Large intestine (tissue), 3 donors: ENCODE measurements around the gene TRIP11. TPM values are rescaled to one million over a fixed set of nuclear protein-coding genes. Genes with fewer than 3 reads are reported as not detected.

Experiments
- DNase-seq, 2 donors: peaks; one replicate each; pipeline versions ENCODE4 v3.0.0 to v3.0.0-alpha.2; 2013
- H3K27ac ChIP-seq: one replicate; pipeline ENCODE4 v1.5.1; 2013; ENCODE audit warnings: low read length
- H3K27me3 ChIP-seq: 2 replicates; pipeline ENCODE4 v1.6.1; 2013; ENCODE audit warnings: low read length; ENCODE audit not compliant: control insufficient read depth, insufficient read depth
- H3K36me3 ChIP-seq: 2 replicates; pipeline ENCODE4 v1.6.1; 2013; ENCODE audit warnings: low read length; ENCODE audit not compliant: control insufficient read depth, insufficient read depth
- H3K4me1 ChIP-seq: one replicate; pipeline ENCODE4 v1.6.1; 2013; ENCODE audit warnings: low read length; ENCODE audit not compliant: control insufficient read depth, insufficient read depth
- H3K4me3 ChIP-seq: one replicate; pipeline ENCODE4 v1.5.1; 2013; ENCODE audit warnings: low read length
- H3K9me3 ChIP-seq: one replicate; pipeline ENCODE4 v1.6.1; 2013; ENCODE audit warnings: mild to moderate bottlenecking, low read depth, low read length, moderate library complexity; ENCODE audit not compliant: control insufficient read depth
- WGBS: methylation state at CpG from one replicate; pipeline ENCODE4 v1.1.5; 2013; ENCODE audit warnings: low lambda C conversion rate; ENCODE audit not compliant: insufficient coverage; 5-methylcytosine and 5-hydroxymethylcytosine counted together
- polyA plus RNA-seq: library from polyadenylated mRNA; unstranded; fragments of 120-200 nt; gene quantifications from one replicate; pipeline ENCODE4 v1.2.1, GENCODE V29; 2013

The TRIP11 gene
- polyA plus RNA-seq, 1 donor, result 20.5 TPM

DNA sequence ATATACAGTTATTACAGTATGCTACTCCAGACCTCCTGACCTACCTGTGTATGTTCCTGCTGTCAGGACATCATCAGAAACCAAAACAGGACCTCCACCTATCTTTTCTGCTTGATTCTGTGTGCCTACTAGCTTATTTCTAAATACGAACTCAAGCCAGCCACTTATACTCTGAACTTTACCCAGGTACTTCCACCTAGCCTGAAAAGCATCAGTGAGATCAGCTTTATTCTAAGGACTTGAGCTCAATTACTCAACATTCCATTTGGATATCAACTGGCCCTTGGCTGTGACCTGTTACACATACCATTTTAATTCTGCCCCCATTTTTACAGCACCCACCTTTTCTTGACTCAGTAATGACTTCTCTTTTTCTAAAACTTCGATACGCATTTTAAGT lies 29.2 kb downstream of the TRIP11 start:
- WGBS, result 100% methylated on average over 2 of the region's 3 CpGs
- no peak overlapping the region for H3K4me3 ChIP-seq
- no peaks in the 10 kb centered on the region for H3K4me1 ChIP-seq
- no peaks in the 10 kb centered on the region for H3K27me3 ChIP-seq
- no peak overlapping the region for H3K27ac ChIP-seq
- no peaks in the 10 kb centered on the region for H3K9me3 ChIP-seq
- DNase-seq, result peak in 1 of 2 donors; percentile 64
- peaks cover 54% of the 10 kb centered on the region for H3K36me3 ChIP-seq

DNA sequence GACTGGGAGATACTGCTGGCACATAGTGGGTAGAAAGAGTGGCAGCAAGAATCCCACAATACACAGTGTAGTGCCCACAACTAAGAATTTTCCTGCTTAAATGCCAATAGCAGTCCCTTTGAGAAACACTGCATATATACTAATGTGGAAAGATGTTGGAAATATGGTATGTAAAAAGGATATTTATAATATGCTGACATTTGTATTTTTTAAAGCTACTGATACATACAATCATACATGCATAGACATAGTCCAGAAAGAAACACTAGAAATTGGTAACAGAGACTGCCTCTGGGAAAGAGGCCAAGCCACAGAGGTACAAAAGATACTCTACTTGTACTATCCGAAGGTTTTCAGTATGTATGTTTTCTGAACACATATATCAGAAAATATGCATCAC lies 30.3 kb downstream of the TRIP11 start:
- WGBS, result no CpG with 5 or more reads among the region's 1 CpG
- Histone ChIP-seq H3K4me1 (no peaks in the 10 kb centered on the region), H3K27me3 (no peaks in the 10 kb centered on the region), H3K27ac (no peak overlapping the region), H3K4me3 (no peak overlapping the region), H3K9me3 (no peaks in the 10 kb centered on the region), H3K36me3 (peaks cover 55% of the 10 kb centered on the region)
- DNase-seq, result no peak

DNA sequence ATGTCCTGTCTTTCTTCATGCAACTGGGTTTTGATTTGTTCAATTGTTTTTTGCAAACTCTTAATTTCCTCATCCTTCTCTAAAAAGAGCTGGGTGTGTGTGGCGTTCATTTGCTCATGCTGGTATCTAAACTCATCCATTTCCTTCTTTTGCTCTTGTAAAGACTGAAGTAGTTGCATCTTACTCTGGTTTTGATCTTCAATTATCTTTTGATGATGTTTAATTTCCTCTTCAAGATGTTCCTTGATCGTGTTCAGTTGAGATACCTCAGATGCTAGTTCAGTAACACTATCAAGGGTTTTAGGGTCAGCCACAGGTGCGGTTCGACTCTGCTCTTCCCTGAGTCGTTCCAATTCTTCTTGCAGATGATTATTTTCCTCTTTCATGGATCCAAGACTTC lies 34.8 kb downstream of the TRIP11 start:
- WGBS, result 100% methylated on average over 3 of the region's 5 CpGs
- Histone ChIP-seq H3K4me1 (no peaks in the 10 kb centered on the region), H3K36me3 (peaks cover 38% of the 10 kb centered on the region), H3K27me3 (no peaks in the 10 kb centered on the region), H3K27ac (no peak overlapping the region), H3K9me3 (no peaks in the 10 kb centered on the region), H3K4me3 (no peak overlapping the region)
- DNase-seq, result no peak

DNA sequence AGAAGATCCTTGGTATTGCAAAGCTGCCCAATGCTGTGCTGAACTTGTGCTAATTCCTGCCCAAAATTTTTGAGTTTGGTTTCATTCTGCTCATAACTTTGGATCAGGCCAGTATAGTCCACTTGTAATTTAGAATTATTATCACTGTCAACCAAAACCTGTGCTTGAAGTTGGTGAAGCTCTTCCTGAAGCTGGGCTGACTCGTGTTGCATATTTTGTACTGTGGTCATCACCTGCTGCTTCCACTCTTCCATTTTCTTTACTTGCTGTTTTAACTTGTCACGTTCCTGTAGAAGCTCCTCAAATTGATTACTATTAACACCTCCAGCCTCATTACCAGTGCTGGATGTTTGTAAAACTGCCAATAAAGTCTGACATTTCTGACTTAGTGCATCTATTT lies 35.8 kb downstream of the TRIP11 start:
- Histone ChIP-seq H3K4me1 (no peaks in the 10 kb centered on the region), H3K27ac (no peak overlapping the region), H3K9me3 (no peaks in the 10 kb centered on the region), H3K27me3 (no peaks in the 10 kb centered on the region), H3K4me3 (no peak overlapping the region), H3K36me3 (peaks cover 37% of the 10 kb centered on the region)
- DNase-seq, result no peak
- WGBS, result 100% methylated on average over 1 of the region's 2 CpGs

DNA sequence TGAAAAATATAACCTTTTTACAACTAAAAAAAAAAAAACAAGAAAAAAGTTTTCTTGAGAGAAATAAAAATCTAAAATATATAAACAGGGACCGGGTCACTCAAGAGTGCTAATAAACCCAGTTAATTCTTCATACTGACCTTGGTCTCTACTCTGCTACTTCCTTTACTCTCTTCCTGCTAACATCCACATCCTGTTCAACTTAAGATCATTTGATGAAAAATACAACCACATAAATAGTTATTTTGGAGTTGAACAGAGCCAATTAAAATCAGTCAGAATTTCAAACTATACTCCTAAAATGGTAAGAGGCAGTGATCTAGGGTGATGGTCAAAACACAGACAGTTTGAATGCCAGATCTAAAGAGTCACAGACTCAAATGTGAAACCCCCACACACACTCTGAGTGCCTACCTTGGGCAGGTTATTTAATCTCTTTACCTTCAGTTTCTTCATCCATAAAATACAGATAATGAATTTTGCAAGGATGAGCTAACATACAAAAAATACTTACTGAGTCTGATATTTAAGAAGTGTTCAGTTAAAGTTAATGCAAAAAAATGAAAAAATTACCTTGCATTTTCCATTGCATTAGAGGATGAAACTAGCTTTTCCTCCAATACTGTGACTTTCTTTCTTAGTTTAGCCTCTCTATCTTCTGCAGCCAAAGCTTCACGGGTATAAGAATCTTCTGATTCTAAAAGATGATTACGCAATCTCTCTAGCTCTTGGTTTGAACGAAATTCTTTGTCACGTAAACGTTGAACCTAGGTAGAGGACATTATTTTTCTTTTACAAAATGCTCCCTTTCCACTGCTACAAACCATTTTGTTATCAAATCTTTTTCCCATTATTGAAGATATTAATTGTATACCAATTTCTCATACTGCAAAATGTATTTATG lies 40.9 kb downstream of the TRIP11 start:
- DNase-seq, result no peak
- no peak overlapping the region for H3K4me3 ChIP-seq
- WGBS, result 80% methylated on average over 1 of the region's 6 CpGs
- no peaks in the 10 kb centered on the region for H3K27me3 ChIP-seq
- H3K9me3 ChIP-seq, result no peaks in the 10 kb centered on the region
- peaks cover 6% of the 10 kb centered on the region for H3K4me1 ChIP-seq
- peaks cover 21% of the 10 kb centered on the region for H3K36me3 ChIP-seq
- H3K27ac ChIP-seq, result no peak overlapping the region

DNA sequence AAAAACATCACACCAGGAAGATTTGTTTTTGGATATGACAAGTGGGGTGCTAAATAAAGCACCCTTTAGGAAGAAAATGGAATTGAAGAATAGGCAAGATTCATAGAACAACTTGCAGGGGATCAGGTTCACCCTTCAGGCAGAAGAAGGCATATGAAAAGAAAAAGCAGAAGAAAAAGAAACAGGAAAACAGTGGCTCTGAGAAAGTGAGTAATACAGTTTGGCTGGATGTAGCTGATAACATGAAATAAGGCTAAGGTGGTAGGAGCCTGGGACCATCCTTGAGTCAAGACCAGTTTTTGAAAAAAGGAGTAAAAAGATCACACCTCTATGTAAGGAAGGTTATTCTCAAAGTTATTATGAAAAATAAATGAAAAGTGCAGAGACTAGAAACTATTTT lies 42.4 kb downstream of the TRIP11 start:
- H3K27me3 ChIP-seq, result no peaks in the 10 kb centered on the region
- H3K4me3 ChIP-seq, result no peak overlapping the region
- H3K27ac ChIP-seq, result peak overlapping the region; percentile 60
- peaks cover 6% of the 10 kb centered on the region for H3K4me1 ChIP-seq
- H3K36me3 ChIP-seq, result peaks cover 23% of the 10 kb centered on the region
- no peaks in the 10 kb centered on the region for H3K9me3 ChIP-seq
- no peak for DNase-seq

DNA sequence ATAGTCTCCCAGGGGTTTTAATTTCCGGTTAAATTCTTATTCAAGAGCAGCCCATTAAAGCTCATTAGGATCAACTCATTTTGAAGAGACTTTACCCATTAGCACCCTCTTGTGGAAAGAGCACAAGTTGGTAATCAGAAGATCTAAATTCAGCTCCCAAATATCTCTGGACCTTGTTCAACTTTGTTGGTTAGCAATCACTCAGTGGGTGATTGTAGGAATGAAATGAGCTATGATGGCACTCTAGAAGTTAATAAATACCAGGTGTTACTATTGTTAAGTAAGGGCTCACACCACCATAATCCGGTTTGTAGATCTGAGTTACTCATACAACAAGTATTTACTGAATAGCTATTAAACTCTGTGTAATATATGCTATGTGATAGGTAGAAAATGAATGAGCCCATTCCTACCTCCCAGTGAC lies 42.9 kb downstream of the TRIP11 start:
- Histone ChIP-seq H3K27me3 (no peaks in the 10 kb centered on the region), H3K27ac (peak overlapping the region; percentile 60), H3K36me3 (peaks cover 26% of the 10 kb centered on the region), H3K4me3 (no peak overlapping the region), H3K4me1 (peaks cover 6% of the 10 kb centered on the region), H3K9me3 (no peaks in the 10 kb centered on the region)
- DNase-seq, result peak; percentile 76 to 87
- WGBS, result no CpG with 5 or more reads among the region's 2 CpGs

DNA sequence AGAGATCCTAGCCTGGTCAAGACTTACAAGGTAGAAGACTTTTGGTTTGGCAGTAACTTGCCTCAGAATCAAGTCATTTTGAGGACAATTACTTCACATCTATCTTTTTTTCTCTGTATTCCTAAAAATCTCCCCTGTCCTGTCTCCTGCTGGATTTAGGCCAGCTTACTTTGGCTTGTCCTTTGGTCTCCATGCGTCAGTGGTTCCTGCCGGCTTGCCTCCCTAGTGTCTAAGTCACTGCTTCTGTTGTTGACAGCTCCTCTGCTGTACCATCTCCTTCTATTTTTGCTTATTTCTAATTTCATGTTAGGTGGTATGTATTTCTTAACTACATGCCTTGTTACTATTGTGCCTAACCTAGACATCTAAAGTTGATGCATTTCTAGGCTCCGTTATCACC lies 52.7 kb downstream of the TRIP11 start:
- Histone ChIP-seq H3K4me1 (no peaks in the 10 kb centered on the region), H3K9me3 (no peaks in the 10 kb centered on the region), H3K27ac (no peak overlapping the region), H3K27me3 (no peaks in the 10 kb centered on the region), H3K36me3 (peaks cover 48% of the 10 kb centered on the region), H3K4me3 (no peak overlapping the region)
- WGBS, result 83% methylated on average over 1 of the region's 3 CpGs
- no peak for DNase-seq

DNA sequence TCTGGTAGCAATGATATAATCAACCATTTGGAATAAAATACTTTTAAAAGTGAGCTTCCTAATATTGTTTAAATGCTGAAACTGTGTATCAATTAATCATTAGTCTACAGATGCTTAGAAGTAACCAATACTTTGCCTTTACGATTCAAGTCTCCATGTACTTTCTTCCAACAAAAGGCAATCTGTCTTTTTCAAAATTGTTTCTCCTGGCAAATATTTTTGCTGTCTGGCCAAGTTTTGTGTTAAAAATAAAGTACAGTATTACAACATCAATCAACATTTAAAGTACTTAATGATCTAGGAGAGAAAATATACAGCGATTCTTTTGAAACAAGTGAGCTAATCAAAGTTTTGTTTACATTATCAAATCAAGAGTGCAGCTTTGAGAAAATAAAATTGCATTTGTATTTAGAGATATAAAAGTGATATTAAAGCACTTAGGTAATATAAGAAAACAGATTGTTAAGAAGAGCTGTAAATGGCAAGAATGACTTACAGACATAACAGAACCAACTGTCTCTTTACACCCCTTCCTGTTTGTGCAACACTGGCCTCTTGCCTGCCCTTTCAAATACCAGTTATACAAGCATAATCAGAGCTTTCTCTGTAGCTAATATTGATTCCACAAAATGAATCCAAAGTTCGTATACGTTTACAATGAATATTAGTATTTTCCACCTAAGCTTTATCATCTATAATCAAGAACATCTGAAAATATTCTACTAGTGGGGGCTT lies 54.2 kb downstream of the TRIP11 start:
- no peak for DNase-seq
- no peak overlapping the region for H3K4me3 ChIP-seq
- no peak overlapping the region for H3K27ac ChIP-seq
- peaks cover 38% of the 10 kb centered on the region for H3K36me3 ChIP-seq
- no peaks in the 10 kb centered on the region for H3K9me3 ChIP-seq
- WGBS, result 94% methylated on average over 2 of the region's 4 CpGs
- no peaks in the 10 kb centered on the region for H3K27me3 ChIP-seq
- no peaks in the 10 kb centered on the region for H3K4me1 ChIP-seq

DNA sequence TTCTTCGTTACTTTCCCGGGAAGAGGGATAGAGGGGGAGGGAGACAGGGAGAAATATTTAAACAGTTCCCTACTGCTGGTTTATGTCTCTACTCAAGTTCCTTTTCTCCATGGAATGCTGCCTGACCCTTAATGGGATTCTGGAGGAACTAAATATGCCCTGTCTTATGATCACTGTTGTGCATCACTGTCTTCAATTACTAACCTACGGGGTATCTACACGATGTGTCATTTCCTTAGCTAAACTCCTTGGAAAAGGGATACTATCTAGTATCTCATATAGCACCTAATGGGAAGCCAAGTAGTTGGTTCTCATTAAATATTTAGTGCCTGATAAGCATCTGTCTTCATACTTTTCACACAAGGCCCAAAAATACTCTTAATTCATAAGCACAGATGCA lies 54.9 kb downstream of the TRIP11 start:
- no peak for DNase-seq
- Histone ChIP-seq H3K36me3 (peaks cover 34% of the 10 kb centered on the region), H3K27ac (no peak overlapping the region), H3K9me3 (no peaks in the 10 kb centered on the region), H3K4me3 (no peak overlapping the region), H3K4me1 (no peaks in the 10 kb centered on the region), H3K27me3 (no peaks in the 10 kb centered on the region)
- 83% methylated on average over 1 of the region's 4 CpGs for WGBS
